ENCODE results near the gene GASK1A.
"Not testable (repeated sequence)": the region's sequence is repeated elsewhere in the genome, so short reads cannot be mapped to it uniquely, and the experiment has no call there.

GASK1A gene

GRCh38 chr3:43032646-43033628, 53.8 kb downstream of the GASK1A start:
- no peak for DNase-seq

GRCh38 chr3:43034200-43034599, 55.1 kb downstream of the GASK1A start:
- DNase-seq, result no peak

GRCh38 chr3:43034911-43035310, 55.8 kb downstream of the GASK1A start:
- no peak for DNase-seq

- DNase-seq, result no peak
Measured at GRCh38 chr3:43035801-43036365, 56.8 kb downstream of the GASK1A start.

GRCh38 chr3:43036621-43037423, 57.7 kb downstream of the GASK1A start:
- DNase-seq, result peak; percentile 12 to 34

GRCh38 chr3:43038010-43038409, 58.9 kb downstream of the GASK1A start:
- peak in 1 of 2 donors; percentile 10 for DNase-seq

GRCh38 chr3:43041517-43041916, 62.4 kb downstream of the GASK1A start:
- DNase-seq, result no peak

- no peak for DNase-seq
Measured at GRCh38 chr3:43043071-43043766, 64.1 kb downstream of the GASK1A start.

- DNase-seq, result no peak
Measured at GRCh38 chr3:43043793-43044192, 64.7 kb downstream of the GASK1A start.

GRCh38 chr3:43045079-43045478, 66.0 kb downstream of the GASK1A start:
- not testable (repeated sequence) for DNase-seq

- DNase-seq, result no peak
Measured at GRCh38 chr3:43046583-43046982, 67.5 kb downstream of the GASK1A start.

- no peak for DNase-seq
Measured at GRCh38 chr3:43048470-43048869, 69.4 kb downstream of the GASK1A start.

GRCh38 chr3:43053291-43053690, 74.2 kb downstream of the GASK1A start:
- no peak for DNase-seq

GRCh38 chr3:43054754-43055153, 75.6 kb downstream of the GASK1A start:
- no peak for DNase-seq

- DNase-seq, result no peak
Measured at GRCh38 chr3:43055393-43055792, 76.3 kb downstream of the GASK1A start.

- no peak for DNase-seq
Measured at GRCh38 chr3:43055806-43056770, 77.0 kb downstream of the GASK1A start.

GRCh38 chr3:43059456-43059855, 80.3 kb downstream of the GASK1A start:
- DNase-seq, result no peak

- no peak for DNase-seq
Measured at GRCh38 chr3:43061101-43061895, 82.2 kb downstream of the GASK1A start.

- no peak for DNase-seq
Measured at GRCh38 chr3:43062040-43062563, 83.0 kb downstream of the GASK1A start.

- no peak for DNase-seq
Measured at GRCh38 chr3:43062564-43063040, 83.5 kb downstream of the GASK1A start.
